Colonic mucosa (tissue), 4 donors: Measurements from ENCODE around the gene CDH5. TPM values are rescaled to one million over a fixed set of nuclear protein-coding genes. Genes with fewer than 3 reads are reported as not detected.

Source experiments
- DNase-seq: peaks from one replicate; pipeline ENCODE4 v3.0.0-alpha.2; 2020
- H3K27ac ChIP-seq: fragments of 200-600 bp; one replicate; pipeline ENCODE4 v1.8.0; 2021
- H3K27me3 ChIP-seq: fragments of 200-600 bp; one replicate; pipeline ENCODE4 v1.8.0; 2021
- H3K36me3 ChIP-seq: fragments of 200-600 bp; one replicate; pipeline ENCODE4 v1.8.0; 2021
- H3K4me1 ChIP-seq: fragments of 200-600 bp; one replicate; pipeline ENCODE4 v1.8.0; 2021; ENCODE audit warnings: mild to moderate bottlenecking
- H3K4me3 ChIP-seq: fragments of 200-600 bp; one replicate; pipeline ENCODE4 v1.8.0; 2021
- H3K9ac ChIP-seq, 2 donors: one replicate each; pipeline ENCODE4 v1.7.0; 2013; ENCODE audit warnings: control low read depth in 2 of 2, low read depth in 2 of 2, low read length in 2 of 2
- H3K9me3 ChIP-seq: fragments of 200-600 bp; one replicate; pipeline ENCODE4 v1.8.0; 2021
- CTCF ChIP-seq: fragments of 200-600 bp; IDR thresholded peaks from one replicate; pipeline ENCODE4 v1.8.0; 2022; ENCODE audit warnings: antibody characterized with exemption, mild to moderate bottlenecking
- intact Hi-C: fragments of 100-400 bp; cut with DNase I; formaldehyde crosslinking; loops from one replicate; pipeline ENCODE4 v1.14.1; 2022
- total RNA-seq, 2 donors: library from RNA; stranded (reverse); fragmentation: NEBNext Ultra II Directional in 1 of 2; extraction: Animal tissue kit (Norgen Biotek cat#: 25700) in 1 of 2; gene quantifications; one replicate each; pipeline ENCODE4 v1.2.1, GENCODE V29; 2021
- donor health status: healthy.
- donor health status: DM: no; HTN: no; CAD: no.
- donor health status: DM: no; HTN: no; CAD: no.

CDH5 gene
- total RNA-seq, 2 donors from 2014 or later, result 4.4 to 15.2 TPM

DNA sequence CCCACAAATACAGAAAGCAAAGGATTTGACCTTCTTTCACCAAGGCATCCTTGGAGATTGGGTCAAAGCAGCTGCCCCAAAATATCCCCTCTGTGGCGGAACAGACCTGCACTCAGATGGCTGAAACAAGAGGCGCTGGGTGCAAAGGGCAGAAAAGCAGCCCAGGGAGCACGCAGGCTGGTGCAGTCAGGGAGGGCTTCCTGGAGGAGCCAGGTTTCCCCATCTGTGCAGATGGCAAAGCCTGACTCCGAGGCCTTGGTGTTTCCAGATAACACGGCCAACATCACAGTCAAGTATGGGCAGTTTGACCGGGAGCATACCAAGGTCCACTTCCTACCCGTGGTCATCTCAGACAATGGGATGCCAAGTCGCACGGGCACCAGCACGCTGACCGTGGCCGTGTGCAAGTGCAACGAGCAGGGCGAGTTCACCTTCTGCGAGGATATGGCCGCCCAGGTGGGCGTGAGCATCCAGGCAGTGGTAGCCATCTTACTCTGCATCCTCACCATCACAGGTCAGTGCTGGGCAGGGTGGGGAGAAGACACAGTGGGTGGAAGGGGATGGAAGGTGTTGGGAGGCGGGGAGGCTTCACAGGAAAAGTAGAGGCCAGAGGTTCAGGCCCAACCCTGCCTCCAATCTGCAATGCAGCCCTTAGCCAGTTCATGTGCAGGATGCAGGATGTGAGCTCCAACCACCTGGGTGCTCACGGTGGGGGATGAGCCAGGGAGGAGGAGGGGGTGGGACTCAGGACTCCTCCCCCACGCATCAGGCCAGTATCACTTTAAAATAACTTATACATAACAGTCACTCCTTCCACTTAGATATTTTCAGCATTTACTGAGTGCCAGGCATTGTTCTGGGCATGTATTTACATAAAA is 34.3 kb downstream of the CDH5 start:
- Histone ChIP-seq H3K9ac (no peak overlapping the region), H3K27ac (no peak overlapping the region), H3K36me3 (no peaks in the 10 kb centered on the region), H3K9me3 (no peaks in the 10 kb centered on the region), H3K4me3 (no peak overlapping the region), H3K4me1 (no peaks in the 10 kb centered on the region), H3K27me3 (no peaks in the 10 kb centered on the region)
- DNase-seq, result no peak
- intact Hi-C loops, result loop anchor here (10.0 kb wide), 1 partner anchor 454 kb away; no protein-coding TSS in a partner anchor
- no peak for TF ChIP-seq CTCF

DNA sequence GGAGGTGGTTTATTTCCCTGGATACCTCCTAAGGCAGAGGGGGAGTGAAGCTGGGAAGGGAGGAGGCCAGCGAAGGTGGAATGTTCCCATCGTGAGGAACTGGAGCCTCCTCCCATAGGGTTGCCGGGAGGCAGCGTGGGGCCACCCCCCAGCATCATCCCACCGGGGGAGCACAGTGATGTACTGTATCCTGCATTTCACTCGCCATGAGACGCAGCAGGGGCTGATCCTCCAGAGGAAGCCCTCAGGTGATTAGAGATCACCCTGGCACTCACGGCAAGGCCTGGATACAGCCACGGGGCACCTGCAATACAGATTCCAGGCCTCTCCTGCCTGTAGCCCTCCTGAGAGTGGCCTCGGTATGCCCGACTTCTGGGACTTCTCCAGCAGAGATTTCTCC is 35.1 kb downstream of the CDH5 start:
- intact Hi-C loops, result loop anchor here (10.0 kb wide), 1 partner anchor 453 kb away; no protein-coding TSS in a partner anchor
- no peak for TF ChIP-seq CTCF
- Histone ChIP-seq H3K27me3 (no peaks in the 10 kb centered on the region), H3K4me1 (peaks cover 1% of the 10 kb centered on the region), H3K4me3 (no peak overlapping the region), H3K36me3 (no peaks in the 10 kb centered on the region), H3K27ac (no peak overlapping the region), H3K9ac (no peak overlapping the region), H3K9me3 (no peaks in the 10 kb centered on the region)
- no peak for DNase-seq

GRCh38 chr16:66402166-66402565 is 35.7 kb downstream of the CDH5 start:
- H3K9me3 ChIP-seq, result no peaks in the 10 kb centered on the region
- no peak overlapping the region for H3K27ac ChIP-seq
- no peak for DNase-seq
- no peak overlapping the region for H3K4me3 ChIP-seq
- H3K9ac ChIP-seq, result no peak overlapping the region
- H3K4me1 ChIP-seq, result peaks cover 5% of the 10 kb centered on the region
- H3K27me3 ChIP-seq, result no peaks in the 10 kb centered on the region
- TF ChIP-seq CTCF, result no peak
- no peaks in the 10 kb centered on the region for H3K36me3 ChIP-seq
- intact Hi-C loops, result loop anchor here (10.0 kb wide), 1 partner anchor 453 kb away; no protein-coding TSS in a partner anchor

GRCh38 chr16:66402591-66403230 is 36.2 kb downstream of the CDH5 start:
- no peak overlapping the region for H3K4me3 ChIP-seq
- DNase-seq, result no peak
- no peak overlapping the region for H3K9ac ChIP-seq
- no peak overlapping the region for H3K27ac ChIP-seq
- no peaks in the 10 kb centered on the region for H3K9me3 ChIP-seq
- intact Hi-C loops, result loop anchor here (10.0 kb wide), 1 partner anchor 452 kb away; no protein-coding TSS in a partner anchor
- no peak for TF ChIP-seq CTCF
- no peaks in the 10 kb centered on the region for H3K36me3 ChIP-seq
- no peaks in the 10 kb centered on the region for H3K27me3 ChIP-seq
- peaks cover 5% of the 10 kb centered on the region for H3K4me1 ChIP-seq

GRCh38 chr16:66403531-66404145 is 37.1 kb downstream of the CDH5 start:
- Histone ChIP-seq H3K4me3 (no peak overlapping the region), H3K27me3 (no peaks in the 10 kb centered on the region), H3K9me3 (no peaks in the 10 kb centered on the region), H3K36me3 (no peaks in the 10 kb centered on the region), H3K9ac (no peak overlapping the region), H3K4me1 (peaks cover 5% of the 10 kb centered on the region), H3K27ac (no peak overlapping the region)
- no peak for DNase-seq
- intact Hi-C loops, result loop anchor here (2.0 to 10.0 kb wide), 2 partner anchors 81 to 451 kb away; no protein-coding TSS in a partner anchor
- TF ChIP-seq CTCF, result no peak
